ENCODE results near the gene MCM3. TPM values are rescaled to one million over a fixed set of nuclear protein-coding genes. Genes with fewer than 3 reads are reported as not detected.

MCM3 gene
- polyA plus RNA-seq, 1 donor from 2014 or later = 56.1 TPM

- no peaks in the 10 kb centered on the region for H3K9me3 Mint-ChIP-seq
- H3K4me1 Mint-ChIP-seq = peaks cover 12 to 23% (median 15%) of the 10 kb centered on the region in 3 donors
- no peak overlapping the region for H3K27ac Mint-ChIP-seq
- no peaks in the 10 kb centered on the region for H3K27me3 Mint-ChIP-seq
- peaks cover 5% of the 10 kb centered on the region for H3K36me3 Mint-ChIP-seq
- H3K4me3 Mint-ChIP-seq = no peak overlapping the region
These were observed 881 bp upstream of the MCM3 start for GRCh38 chr6:52285177-52286068.

- Mint-ChIP-seq H3K4me3 (no peak overlapping the region), H3K27me3 (no peaks in the 10 kb centered on the region), H3K36me3 (peaks cover 4% of the 10 kb centered on the region), H3K9me3 (no peaks in the 10 kb centered on the region), H3K4me1 (peaks cover 17 to 26% (median 18%) of the 10 kb centered on the region in 3 donors), H3K27ac (no peak overlapping the region)
These were observed 447 bp downstream of the MCM3 start for GRCh38 chr6:52284131-52284459.

- H3K36me3 Mint-ChIP-seq = peaks cover 4% of the 10 kb centered on the region
- peak overlapping the region in 2 of 3 donors; percentile 2 to 10 for H3K27ac Mint-ChIP-seq
- no peaks in the 10 kb centered on the region for H3K27me3 Mint-ChIP-seq
- H3K9me3 Mint-ChIP-seq = no peaks in the 10 kb centered on the region
- peaks cover 18 to 25% (median 18%) of the 10 kb centered on the region in 3 donors for H3K4me1 Mint-ChIP-seq
- peak overlapping the region in 2 of 4 donors; percentile 34 to 57 for H3K4me3 Mint-ChIP-seq
These were observed 1.4 kb downstream of the MCM3 start for GRCh38 chr6:52283111-52283510.

- no peak overlapping the region for H3K27ac Mint-ChIP-seq
- H3K4me3 Mint-ChIP-seq = no peak overlapping the region
- no peaks in the 10 kb centered on the region for H3K9me3 Mint-ChIP-seq
- H3K36me3 Mint-ChIP-seq = peaks cover 4% of the 10 kb centered on the region
- H3K4me1 Mint-ChIP-seq = peaks cover 6 to 8% (median 6%) of the 10 kb centered on the region in 3 donors
- H3K27me3 Mint-ChIP-seq = no peaks in the 10 kb centered on the region
These were observed 8.4 kb downstream of the MCM3 start for GRCh38 chr6:52276130-52276529.

GRCh38 chr6:52271852-52272460 lies 12.6 kb downstream of the MCM3 start:
- H3K4me1 Mint-ChIP-seq = peaks cover 0 to 3% (median 0%) of the 10 kb centered on the region in 3 donors
- H3K36me3 Mint-ChIP-seq = no peaks in the 10 kb centered on the region
- no peaks in the 10 kb centered on the region for H3K9me3 Mint-ChIP-seq
- H3K4me3 Mint-ChIP-seq = no peak overlapping the region
- H3K27ac Mint-ChIP-seq = no peak overlapping the region
- no peaks in the 10 kb centered on the region for H3K27me3 Mint-ChIP-seq

- H3K4me3 Mint-ChIP-seq = peak overlapping the region in 1 of 4 donors; percentile 48
- no peaks in the 10 kb centered on the region for H3K36me3 Mint-ChIP-seq
- peak overlapping the region in 1 of 3 donors; percentile 64 for H3K27ac Mint-ChIP-seq
- no peaks in the 10 kb centered on the region for H3K27me3 Mint-ChIP-seq
- no peaks in the 10 kb centered on the region for H3K9me3 Mint-ChIP-seq
- H3K4me1 Mint-ChIP-seq = peaks cover 0 to 6% (median 0%) of the 10 kb centered on the region in 3 donors
These were observed 20.6 kb downstream of the MCM3 start for GRCh38 chr6:52263709-52264540.

GRCh38 chr6:52262620-52263344 lies 21.8 kb downstream of the MCM3 start:
- peak overlapping the region in 1 of 3 donors; percentile 28 for H3K27ac Mint-ChIP-seq
- H3K4me1 Mint-ChIP-seq = peaks cover 0 to 6% (median 0%) of the 10 kb centered on the region in 3 donors
- no peaks in the 10 kb centered on the region for H3K36me3 Mint-ChIP-seq
- H3K27me3 Mint-ChIP-seq = no peaks in the 10 kb centered on the region
- H3K4me3 Mint-ChIP-seq = no peak overlapping the region
- H3K9me3 Mint-ChIP-seq = no peaks in the 10 kb centered on the region

GRCh38 chr6:52261229-52261628 lies 23.3 kb downstream of the MCM3 start:
- H3K27ac Mint-ChIP-seq = no peak overlapping the region
- peaks cover 0 to 6% (median 0%) of the 10 kb centered on the region in 3 donors for H3K4me1 Mint-ChIP-seq
- no peaks in the 10 kb centered on the region for H3K9me3 Mint-ChIP-seq
- peaks cover 1% of the 10 kb centered on the region for H3K27me3 Mint-ChIP-seq
- no peaks in the 10 kb centered on the region for H3K36me3 Mint-ChIP-seq
- no peak overlapping the region for H3K4me3 Mint-ChIP-seq

GRCh38 chr6:52260634-52261033 lies 23.9 kb downstream of the MCM3 start:
- H3K4me3 Mint-ChIP-seq = no peak overlapping the region

GRCh38 chr6:52255434-52255833 lies 29.1 kb downstream of the MCM3 start:
- peaks cover 0 to 3% (median 1%) of the 10 kb centered on the region in 3 donors for H3K4me1 Mint-ChIP-seq
- no peak overlapping the region for H3K27ac Mint-ChIP-seq
- H3K4me3 Mint-ChIP-seq = no peak overlapping the region
- H3K27me3 Mint-ChIP-seq = peaks cover 16% of the 10 kb centered on the region
- H3K9me3 Mint-ChIP-seq = no peaks in the 10 kb centered on the region
- peaks cover 3% of the 10 kb centered on the region for H3K36me3 Mint-ChIP-seq

More at GRCh38 chr6:52260634-52261033, 23.9 kb downstream of the MCM3 start:
- Mint-ChIP-seq H3K4me1 (peaks cover 0 to 6% (median 0%) of the 10 kb centered on the region in 3 donors), H3K36me3 (no peaks in the 10 kb centered on the region), H3K27me3 (peaks cover 1% of the 10 kb centered on the region), H3K9me3 (no peaks in the 10 kb centered on the region), H3K27ac (no peak overlapping the region)

GRCh38 chr6:52254731-52255378 lies 29.7 kb downstream of the MCM3 start:
- Mint-ChIP-seq H3K36me3 (peaks cover 3% of the 10 kb centered on the region), H3K4me3 (no peak overlapping the region), H3K4me1 (peaks cover 0 to 3% (median 1%) of the 10 kb centered on the region in 3 donors), H3K9me3 (no peaks in the 10 kb centered on the region), H3K27me3 (peaks cover 16% of the 10 kb centered on the region), H3K27ac (no peak overlapping the region)

GRCh38 chr6:52253494-52253893 lies 31.0 kb downstream of the MCM3 start:
- no peaks in the 10 kb centered on the region for H3K9me3 Mint-ChIP-seq
- H3K36me3 Mint-ChIP-seq = peaks cover 4% of the 10 kb centered on the region
- H3K4me3 Mint-ChIP-seq = no peak overlapping the region
- H3K27ac Mint-ChIP-seq = no peak overlapping the region
- peaks cover 0 to 3% (median 1%) of the 10 kb centered on the region in 3 donors for H3K4me1 Mint-ChIP-seq
- peaks cover 20% of the 10 kb centered on the region for H3K27me3 Mint-ChIP-seq

- no peaks in the 10 kb centered on the region for H3K9me3 Mint-ChIP-seq
- no peak overlapping the region for H3K27ac Mint-ChIP-seq
- H3K36me3 Mint-ChIP-seq = peaks cover 5% of the 10 kb centered on the region
- peaks cover 0 to 3% (median 1%) of the 10 kb centered on the region in 3 donors for H3K4me1 Mint-ChIP-seq
- H3K4me3 Mint-ChIP-seq = no peak overlapping the region
- peaks cover 30% of the 10 kb centered on the region for H3K27me3 Mint-ChIP-seq
These were observed 33.4 kb downstream of the MCM3 start for GRCh38 chr6:52251113-52251512.

- no peaks in the 10 kb centered on the region for H3K9me3 Mint-ChIP-seq
- H3K4me1 Mint-ChIP-seq = peaks cover 0 to 3% (median 1%) of the 10 kb centered on the region in 3 donors
- no peak overlapping the region for H3K27ac Mint-ChIP-seq
- H3K36me3 Mint-ChIP-seq = peaks cover 5% of the 10 kb centered on the region
- no peak overlapping the region for H3K4me3 Mint-ChIP-seq
- H3K27me3 Mint-ChIP-seq = peaks cover 26% of the 10 kb centered on the region
These were observed 35.5 kb downstream of the MCM3 start for GRCh38 chr6:52249078-52249477.
